ENCODE results near the gene OBP2A.

Gene OBP2A

DNA sequence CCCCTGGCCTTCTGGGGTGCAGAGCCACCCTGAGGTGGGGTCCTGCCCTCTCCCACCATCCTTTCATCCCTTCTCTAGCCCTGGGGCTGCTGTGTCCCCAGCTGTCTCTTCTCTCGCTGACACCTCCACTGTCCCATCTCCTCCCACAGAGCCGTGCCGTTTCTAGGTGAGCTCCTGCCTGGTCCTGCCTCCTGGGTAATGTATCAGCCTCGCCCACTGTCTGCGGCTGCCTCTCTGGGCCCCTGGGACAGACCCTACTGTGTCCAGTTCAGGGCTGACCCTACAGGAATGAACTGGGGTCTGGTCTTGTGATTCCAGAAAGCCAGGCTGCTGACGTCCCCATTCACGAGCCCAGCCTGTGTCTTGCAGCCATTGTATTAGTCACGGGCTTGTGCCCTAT is 19.7 kb downstream of the OBP2A start:
- H3K79me2 ChIP-seq (ENCODE audit: insufficient read depth, low read depth) = no peaks in the 10 kb centered on the region
- no peak for TF ChIP-seq CTCF (conservative IDR thresholded peaks at IDR 0.05; ENCODE audit: low read depth, low read length)
- no peak overlapping the region for H3K27ac ChIP-seq
- H2AFZ ChIP-seq (ENCODE audit: low read depth) = no peak overlapping the region
- H4K20me1 ChIP-seq (ENCODE audit: insufficient read depth) = no peaks in the 10 kb centered on the region
- no peaks in the 10 kb centered on the region for H3K4me1 ChIP-seq (ENCODE audit: low read depth, poor library complexity, severe bottlenecking)
- H3K27me3 ChIP-seq (ENCODE audit: insufficient read depth, low read depth) = peaks cover 26% of the 10 kb centered on the region; the same call in 1 of the 2 replicates
- H3K36me3 ChIP-seq (ENCODE audit: insufficient read depth) = no peaks in the 10 kb centered on the region
- no peak overlapping the region for H3K4me3 ChIP-seq (IDR thresholded peaks at IDR 0.05; ENCODE audit: insufficient read depth, low read depth, low read length)
- H3K9ac ChIP-seq = no peak overlapping the region
- H3K4me2 ChIP-seq = no peak overlapping the region

- H3K4me1 ChIP-seq (ENCODE audit: low read depth, poor library complexity, severe bottlenecking) = no peaks in the 10 kb centered on the region
- no peak overlapping the region for H2AFZ ChIP-seq (ENCODE audit: low read depth)
- peaks cover 27% of the 10 kb centered on the region; the same call in 1 of the 2 replicates for H3K27me3 ChIP-seq (ENCODE audit: insufficient read depth, low read depth)
- H4K20me1 ChIP-seq (ENCODE audit: insufficient read depth) = no peaks in the 10 kb centered on the region
- H3K4me2 ChIP-seq = no peak overlapping the region
- H3K36me3 ChIP-seq (ENCODE audit: insufficient read depth) = no peaks in the 10 kb centered on the region
- no peaks in the 10 kb centered on the region for H3K79me2 ChIP-seq (ENCODE audit: insufficient read depth, low read depth)
- no peak overlapping the region for H3K9ac ChIP-seq
- no peak overlapping the region for H3K27ac ChIP-seq
- no peak for TF ChIP-seq CTCF (conservative IDR thresholded peaks at IDR 0.05; ENCODE audit: low read depth, low read length)
- no peak overlapping the region for H3K4me3 ChIP-seq (IDR thresholded peaks at IDR 0.05; ENCODE audit: insufficient read depth, low read depth, low read length)
Observed at GRCh38 chr9:135566552-135566951, 20.6 kb downstream of the OBP2A start.

DNA sequence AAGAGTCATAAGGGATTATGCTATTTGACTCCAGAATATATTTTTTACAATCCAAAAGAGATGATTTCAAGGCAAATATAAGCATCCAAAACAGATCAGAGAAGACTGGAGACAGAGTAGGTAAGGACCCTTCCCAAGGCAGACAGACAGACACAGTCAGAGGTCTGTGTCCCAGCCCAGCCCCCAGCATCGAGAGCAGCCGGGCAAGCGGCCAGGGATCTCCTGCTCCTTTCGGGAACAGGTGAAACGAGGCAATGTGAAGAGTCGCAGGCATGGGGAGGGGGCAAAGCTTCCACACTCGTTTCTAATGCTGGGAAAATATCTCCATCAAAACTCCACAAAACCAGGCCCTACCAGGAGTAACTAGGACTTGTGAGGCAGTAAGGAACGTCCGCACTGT is 21.4 kb downstream of the OBP2A start:
- no peak for TF ChIP-seq CTCF (conservative IDR thresholded peaks at IDR 0.05; ENCODE audit: low read depth, low read length)
- Histone ChIP-seq H3K4me1 (ENCODE audit: low read depth, poor library complexity, severe bottlenecking) (no peaks in the 10 kb centered on the region), H3K27ac (no peak overlapping the region), H3K4me3 (IDR thresholded peaks at IDR 0.05; ENCODE audit: insufficient read depth, low read depth, low read length) (no peak overlapping the region), H3K36me3 (ENCODE audit: insufficient read depth) (no peaks in the 10 kb centered on the region), H3K79me2 (ENCODE audit: insufficient read depth, low read depth) (no peaks in the 10 kb centered on the region), H3K9ac (no peak overlapping the region), H4K20me1 (ENCODE audit: insufficient read depth) (no peaks in the 10 kb centered on the region), H3K27me3 (ENCODE audit: insufficient read depth, low read depth) (peaks cover 29% of the 10 kb centered on the region; the same call in 1 of the 2 replicates), H2AFZ (ENCODE audit: low read depth) (no peak overlapping the region), H3K4me2 (no peak overlapping the region)

DNA sequence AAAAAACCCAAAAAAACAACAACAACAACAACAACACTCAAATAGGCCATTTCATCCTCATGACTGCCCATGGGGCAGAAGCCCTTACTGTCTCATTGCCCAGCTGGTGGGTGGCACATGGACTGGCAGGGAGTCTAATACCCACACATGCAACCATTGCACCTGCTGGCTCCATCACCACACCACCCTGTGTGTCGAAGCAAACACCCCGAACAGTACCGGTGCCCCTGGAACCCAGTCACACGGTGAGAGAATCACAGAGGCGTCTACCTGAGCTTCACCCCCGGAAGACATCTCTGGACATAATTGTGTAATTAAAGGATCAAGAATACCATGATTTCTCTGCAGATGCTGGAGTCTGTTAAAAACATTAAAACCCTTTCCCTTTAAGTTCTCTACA is 22.1 kb downstream of the OBP2A start:
- no peak for TF ChIP-seq CTCF (conservative IDR thresholded peaks at IDR 0.05; ENCODE audit: low read depth, low read length)
- Histone ChIP-seq H3K4me2 (no peak overlapping the region), H3K4me3 (IDR thresholded peaks at IDR 0.05; ENCODE audit: insufficient read depth, low read depth, low read length) (no peak overlapping the region), H3K27ac (no peak overlapping the region), H3K79me2 (ENCODE audit: insufficient read depth, low read depth) (no peaks in the 10 kb centered on the region), H3K27me3 (ENCODE audit: insufficient read depth, low read depth) (peaks cover 29% of the 10 kb centered on the region; the same call in 1 of the 2 replicates), H3K4me1 (ENCODE audit: low read depth, poor library complexity, severe bottlenecking) (no peaks in the 10 kb centered on the region), H3K36me3 (ENCODE audit: insufficient read depth) (no peaks in the 10 kb centered on the region), H2AFZ (ENCODE audit: low read depth) (no peak overlapping the region), H3K9ac (no peak overlapping the region), H4K20me1 (ENCODE audit: insufficient read depth) (no peaks in the 10 kb centered on the region)
